ENCODE results near the gene SHC2.
"Not testable (repeated sequence)": the region's sequence is repeated elsewhere in the genome, so short reads cannot be mapped to it uniquely, and the experiment has no call there.

The SHC2 gene

GRCh38 chr19:491146-491741, 30.4 kb upstream of the SHC2 start:
- DNase-seq, result no peak

DNA sequence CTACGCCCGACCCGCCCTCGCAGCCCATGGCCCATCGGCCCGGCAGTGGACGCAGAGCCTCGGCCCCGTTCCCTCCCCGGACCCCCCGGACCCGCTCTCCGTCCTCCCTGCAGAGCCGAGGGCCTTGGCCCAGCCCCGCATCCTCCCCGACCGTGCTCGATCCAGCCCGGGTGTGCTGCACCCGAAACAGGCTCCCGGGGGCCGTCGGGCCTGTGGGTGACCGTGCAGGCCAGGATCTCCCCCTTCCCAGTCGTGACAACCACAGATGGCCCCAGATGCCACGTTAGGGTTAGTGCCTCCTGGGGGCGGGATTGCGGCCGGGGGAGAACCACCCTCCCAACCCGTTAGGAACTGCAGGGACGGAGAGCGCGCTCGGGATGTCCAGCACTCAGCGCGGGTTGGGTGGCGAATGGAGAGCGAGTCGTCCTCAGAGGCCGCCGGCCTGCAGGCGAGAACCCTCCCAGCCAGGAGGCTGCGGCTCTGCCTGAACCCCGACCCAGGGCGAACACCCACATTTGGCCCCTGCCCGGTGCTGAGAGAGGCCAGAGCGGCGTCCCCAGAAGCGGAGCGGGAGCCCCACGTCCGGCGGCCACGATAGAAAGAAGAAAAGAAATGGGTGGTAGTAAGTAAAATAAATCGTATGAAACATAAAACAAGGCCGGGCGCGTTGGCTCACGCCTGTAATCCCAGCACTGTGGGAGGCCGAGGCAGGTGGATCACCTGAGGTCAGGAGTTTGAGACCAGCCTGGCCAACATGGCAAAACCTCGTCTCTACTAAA, 28.8 kb upstream of the SHC2 start:
- DNase-seq, result no peak

DNA sequence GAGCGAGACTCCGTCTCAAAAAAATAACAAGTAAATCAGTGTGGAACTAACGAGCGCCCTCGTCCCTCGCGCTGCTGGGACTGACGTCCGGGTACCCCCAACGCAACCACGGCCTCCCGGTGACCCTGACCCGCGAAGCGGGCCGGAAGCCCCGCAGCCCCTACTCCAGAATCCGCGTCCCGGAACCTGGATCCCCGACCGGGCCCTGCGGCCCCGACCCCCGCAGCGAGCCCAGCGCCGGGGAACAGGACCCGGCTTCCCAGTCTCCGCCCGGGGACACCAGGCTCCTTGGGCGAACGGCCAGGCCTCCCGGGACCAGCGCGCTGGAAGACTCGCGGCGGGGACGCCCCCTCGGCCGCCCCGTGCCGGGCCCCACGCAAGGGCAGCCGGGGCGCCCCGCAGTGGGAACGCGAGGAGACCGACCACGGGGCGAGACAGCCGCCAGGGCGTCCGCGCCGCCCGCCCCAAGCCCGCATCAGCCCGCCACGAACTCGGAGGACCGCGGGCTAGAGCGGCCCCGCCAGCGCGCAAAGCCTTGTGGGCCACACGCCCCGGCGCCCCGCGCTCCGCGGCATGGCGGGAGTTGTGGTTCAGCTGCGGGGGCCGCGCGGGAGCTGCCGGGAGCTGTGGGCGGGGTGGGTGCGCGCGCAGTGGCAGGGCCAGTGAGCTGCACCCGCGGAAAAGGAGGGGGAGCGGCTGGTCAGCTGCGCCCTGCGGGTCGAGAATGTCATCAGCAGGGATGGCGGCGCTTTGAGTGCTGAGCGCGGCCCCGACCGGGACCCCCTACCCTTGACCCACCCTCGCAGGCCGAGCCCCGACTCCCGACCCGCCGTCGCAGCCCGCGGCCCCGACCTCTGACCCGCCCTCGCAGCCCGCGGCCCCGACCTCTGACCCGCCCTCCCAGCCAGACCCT, 27.9 kb upstream of the SHC2 start:
- peak; percentile 85 for DNase-seq

- no peak for DNase-seq
These were observed 24.9 kb upstream of the SHC2 start for GRCh38 chr19:485583-486236.

DNA sequence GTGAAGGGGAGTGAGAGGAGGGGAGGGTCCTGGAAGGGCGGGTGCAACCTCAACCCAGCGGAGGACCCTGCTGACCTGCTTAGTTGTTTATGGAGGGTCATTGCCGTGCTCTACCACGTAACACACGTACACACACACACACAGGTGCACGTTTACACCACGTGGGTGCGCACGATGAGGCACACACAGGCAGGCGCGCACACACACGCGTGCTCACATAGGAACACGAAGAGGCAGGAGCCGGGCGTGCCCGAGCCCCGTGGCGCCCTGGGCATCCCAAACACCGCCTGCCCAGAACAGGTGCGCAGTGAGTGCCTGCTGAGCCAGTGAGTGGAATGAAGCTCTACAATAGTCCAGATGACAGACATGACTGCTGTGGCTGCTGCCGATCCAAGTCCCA, 24.2 kb upstream of the SHC2 start:
- DNase-seq, result no peak

GRCh38 chr19:484494-484893, 23.7 kb upstream of the SHC2 start:
- DNase-seq, result no peak

DNA sequence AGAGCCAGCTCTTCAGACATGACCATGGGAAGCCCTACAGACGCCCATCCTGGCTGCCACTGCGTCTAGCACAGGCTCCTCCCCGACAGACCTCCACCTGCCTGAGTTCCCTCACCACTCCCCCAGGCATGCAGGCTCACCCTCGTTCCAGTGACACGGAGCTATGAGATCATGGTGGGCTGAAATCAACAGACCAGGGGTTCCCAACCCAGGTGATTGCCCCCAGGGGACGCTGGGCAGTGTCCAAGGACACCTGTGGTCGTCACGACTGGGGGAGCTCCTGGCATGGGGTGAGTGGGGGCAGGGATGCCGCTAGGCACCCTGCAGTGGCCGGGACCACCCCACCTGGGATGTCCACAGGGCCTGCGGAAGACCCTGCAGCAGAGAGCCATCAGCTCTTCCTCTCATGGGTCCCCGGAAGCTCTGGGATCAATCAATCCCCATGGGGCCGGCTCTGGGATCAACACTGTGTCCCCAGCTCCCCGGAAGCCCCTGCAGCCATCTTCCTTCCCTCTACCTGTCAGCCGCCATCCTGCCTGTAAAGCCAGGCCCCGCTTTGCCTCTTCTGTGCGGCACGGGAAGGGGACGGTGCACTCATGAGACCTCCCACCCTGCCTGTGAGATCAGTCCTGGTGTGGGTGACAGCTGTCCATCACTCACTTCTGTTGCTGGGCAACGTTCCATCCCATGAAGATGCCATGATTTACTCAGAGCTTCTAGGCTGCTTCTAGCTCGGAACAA, 22.7 kb upstream of the SHC2 start:
- DNase-seq, result no peak

- no peak for DNase-seq
These were observed 21.6 kb upstream of the SHC2 start for GRCh38 chr19:482186-483041.

DNA sequence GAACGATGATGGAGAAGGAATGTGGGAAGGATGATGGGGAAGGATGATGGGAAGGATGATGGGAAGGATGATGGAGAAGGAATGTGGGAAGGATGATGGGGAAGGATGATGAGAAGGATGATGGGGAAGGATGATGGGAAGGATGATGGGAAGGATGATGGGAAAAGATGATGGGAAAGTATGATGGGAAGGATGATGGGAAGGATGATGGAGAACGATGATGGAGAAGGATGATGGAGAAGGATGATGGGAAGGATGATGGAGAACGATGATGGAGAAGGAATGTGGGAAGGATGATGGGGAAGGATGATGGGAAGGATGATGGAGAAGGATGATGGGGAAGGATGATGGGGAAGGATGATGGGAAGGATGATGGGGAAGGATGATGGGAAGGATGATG, 20.3 kb upstream of the SHC2 start:
- DNase-seq, result not testable (repeated sequence)

DNA sequence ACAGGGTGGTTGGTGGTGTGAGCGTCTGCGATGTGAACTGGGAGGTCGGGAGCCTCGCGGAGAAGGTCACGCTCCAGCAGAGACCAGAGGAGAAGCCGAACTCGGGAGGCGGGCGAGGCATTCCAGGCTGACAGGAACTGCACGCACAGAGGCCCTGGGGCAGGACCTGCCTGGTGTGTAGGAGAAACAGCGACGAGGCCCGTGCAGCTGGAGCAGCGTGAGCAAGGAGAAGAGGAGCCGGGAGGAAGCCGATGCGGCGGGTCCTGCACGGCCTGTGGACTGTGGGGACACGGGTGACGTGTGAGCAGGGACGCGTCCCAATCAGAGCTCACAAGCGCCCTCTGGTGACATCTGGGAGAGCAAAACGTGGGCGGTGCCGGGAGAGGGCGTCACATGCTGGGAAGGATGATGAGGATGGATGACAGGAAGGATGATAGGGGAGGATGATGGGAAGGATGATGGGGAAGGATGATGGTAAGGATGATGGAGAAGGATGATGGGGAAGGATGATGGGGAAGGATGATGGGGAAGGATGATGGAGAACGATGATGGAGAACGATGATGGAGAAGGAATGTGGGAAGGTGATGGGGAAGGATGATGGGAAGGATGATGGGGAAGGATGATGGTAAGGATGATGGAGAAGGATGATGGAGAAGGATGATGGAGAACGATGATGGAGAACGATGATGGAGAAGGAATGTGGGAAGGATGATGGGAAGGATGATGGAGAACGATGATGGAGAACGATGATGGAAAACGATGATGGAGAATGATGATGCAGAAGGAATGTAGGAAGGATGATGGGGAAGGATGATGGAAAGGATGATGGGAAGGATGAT, 19.4 kb upstream of the SHC2 start:
- DNase-seq, result no peak

DNA sequence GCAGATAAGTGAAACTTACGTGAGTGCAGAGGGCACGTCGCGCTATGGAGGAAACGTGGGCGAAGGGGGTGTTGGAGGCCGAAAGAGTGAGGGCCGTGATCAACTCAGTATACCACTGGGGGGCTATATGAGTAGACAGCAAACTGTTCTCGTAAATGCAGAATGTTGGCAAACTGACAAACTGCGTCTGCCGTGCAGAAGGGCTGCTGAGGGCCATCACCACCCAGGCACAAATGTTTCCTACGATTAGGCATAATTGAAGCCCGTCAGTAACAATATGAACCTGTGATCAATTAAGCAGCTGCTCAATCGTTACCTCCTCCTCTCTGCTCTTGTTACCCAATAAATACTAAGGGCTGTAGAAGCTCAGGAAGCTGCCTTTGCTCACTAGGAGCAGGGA, 18.1 kb upstream of the SHC2 start:
- no peak for DNase-seq

DNA sequence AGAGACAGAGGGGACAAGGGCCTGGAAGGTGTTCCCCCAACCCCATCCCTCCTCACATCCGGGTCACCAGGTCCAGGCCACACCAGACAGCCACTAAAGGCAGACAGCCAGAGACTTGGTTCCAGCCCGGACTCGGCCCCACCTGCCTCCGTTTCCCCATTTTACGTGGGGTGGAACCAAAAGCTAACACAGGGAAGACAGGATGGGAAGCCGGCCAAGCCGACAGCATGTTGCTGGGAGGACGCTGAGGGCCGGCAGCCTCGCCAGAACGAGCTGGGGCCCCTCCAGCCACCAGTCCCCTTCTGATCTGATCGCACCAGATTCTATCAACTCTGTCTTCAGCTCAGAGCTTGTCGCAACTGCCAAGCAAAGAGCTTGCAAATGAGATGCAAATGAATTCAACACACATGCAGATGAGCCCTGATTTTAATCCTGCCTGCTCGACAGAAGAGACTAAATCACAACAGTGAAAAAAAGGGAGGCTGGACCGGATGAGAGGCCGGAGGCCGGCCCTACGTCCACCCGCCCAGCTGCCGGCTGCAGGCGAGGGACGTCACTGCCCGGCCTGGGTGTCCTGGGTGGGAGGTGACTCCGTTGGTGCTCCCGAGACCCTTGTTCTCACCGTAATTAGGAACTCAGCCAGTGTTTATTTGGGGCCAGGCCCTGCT, 17.5 kb upstream of the SHC2 start:
- no peak for DNase-seq

- no peak for DNase-seq
These were observed 14.5 kb upstream of the SHC2 start for GRCh38 chr19:475360-475759.

DNA sequence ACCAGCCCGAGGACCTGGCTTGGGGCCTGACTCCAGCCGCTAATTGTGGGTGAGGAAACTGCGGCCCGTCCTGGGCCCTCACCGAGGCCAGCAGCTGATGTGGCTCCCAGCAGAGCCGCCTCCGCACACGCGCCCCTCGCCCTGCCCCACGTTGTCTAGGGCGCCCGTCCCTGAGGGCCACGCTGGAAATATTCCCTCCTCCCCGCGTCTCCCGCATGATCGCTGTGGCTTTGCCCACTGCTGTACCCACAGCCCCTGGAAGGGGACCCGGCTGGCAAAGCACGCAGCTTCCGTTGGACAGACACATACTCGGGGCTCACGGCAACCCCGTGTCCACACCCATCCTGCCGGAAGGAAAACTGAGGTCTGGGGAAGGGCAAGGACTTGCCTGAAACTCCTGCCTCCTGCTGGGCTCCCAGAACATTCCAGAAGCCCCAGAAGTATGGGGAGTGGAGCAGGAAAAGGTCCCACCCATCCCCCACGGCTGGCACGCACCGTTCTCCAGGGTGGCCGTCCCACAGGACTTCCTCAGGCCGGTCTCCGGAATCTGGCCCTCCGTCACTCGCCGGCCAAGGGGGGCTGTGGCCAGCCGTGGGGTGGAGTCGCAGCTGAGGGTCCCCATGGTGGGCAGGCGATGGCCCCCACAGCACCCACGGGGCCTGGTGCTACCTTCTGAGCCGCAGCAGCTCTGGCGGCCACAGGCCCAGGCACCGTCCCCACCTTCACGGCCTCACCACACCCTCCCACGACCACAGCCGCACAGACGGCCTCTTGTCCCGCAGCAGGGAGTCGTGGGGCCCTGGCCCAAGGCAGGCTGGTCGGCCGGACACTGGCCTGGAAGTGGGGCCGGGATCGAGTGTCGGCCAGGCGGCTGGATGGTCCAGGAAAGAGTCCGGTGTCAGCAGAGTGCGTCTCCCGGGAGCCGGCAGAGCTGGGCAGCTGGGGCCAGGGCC, 13.6 kb upstream of the SHC2 start:
- DNase-seq, result no peak

DNA sequence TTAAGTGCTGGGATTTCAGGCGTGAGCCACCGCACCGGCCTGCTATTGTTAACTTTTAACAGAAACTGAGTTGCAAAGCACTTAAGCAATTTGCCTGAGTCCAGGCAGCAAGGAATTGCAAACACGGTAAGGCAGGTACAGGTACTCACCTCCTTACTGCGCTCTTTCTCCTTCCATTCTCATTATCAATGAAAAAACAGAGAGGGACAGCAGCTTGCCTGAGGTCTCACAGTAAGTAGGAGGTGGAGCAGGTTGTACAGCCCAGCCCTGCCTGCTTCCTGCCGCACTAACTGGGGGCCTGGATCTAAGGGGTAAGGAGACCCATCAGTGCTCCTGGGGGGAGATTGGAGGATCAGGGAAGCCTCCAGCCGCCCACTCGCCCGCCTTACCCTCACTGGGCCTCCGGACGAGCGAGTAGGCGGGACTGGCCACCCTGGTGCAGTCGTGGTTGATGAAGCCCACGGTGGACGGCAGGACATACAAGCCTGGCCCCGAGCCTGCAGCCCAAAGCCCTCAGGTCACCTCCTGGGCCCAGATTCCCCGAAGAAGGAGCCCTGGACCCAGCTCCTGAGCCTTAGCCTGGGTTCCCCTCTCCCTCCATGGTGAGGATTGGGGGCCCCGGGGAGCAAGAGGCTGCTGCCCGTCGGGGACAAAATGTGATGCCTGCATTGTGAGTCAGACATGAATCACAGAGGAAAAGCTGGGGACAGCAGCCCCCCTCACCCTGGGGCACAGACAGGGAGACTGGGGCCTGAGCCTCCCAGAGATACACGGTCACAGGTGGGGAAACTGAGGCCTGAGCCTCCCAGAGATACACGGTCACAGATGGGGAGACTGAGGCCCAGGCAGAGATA, 11.4 kb upstream of the SHC2 start:
- no peak for DNase-seq

GRCh38 chr19:470701-471100, 9.9 kb upstream of the SHC2 start:
- DNase-seq, result no peak

GRCh38 chr19:469833-470232, 9.0 kb upstream of the SHC2 start:
- DNase-seq, result no peak

All from NK-92 treated with Interleukin-12 subunit alpha and Interleukin-12 subunit beta, amount 100 ng/mL, for 24 hours (cell line).